Trophoblast cell (in vitro differentiated cells and primary cell): Measurements from ENCODE around the gene GALNT13.

Source experiments
- DNase-seq, 2 donors: peaks; one replicate each; pipeline ENCODE4 v3.0.0-alpha.2; 2016
- H2AFZ ChIP-seq: 2 replicates; pipeline ENCODE4 v1.6.1; 2013; ENCODE audit warnings: low read length, moderate library complexity, mild to moderate bottlenecking; ENCODE audit not compliant: insufficient read depth, poor library complexity
- H2AK5ac ChIP-seq: 2 replicates; pipeline ENCODE4 v1.6.1; 2013; ENCODE audit warnings: mild to moderate bottlenecking, low read length
- H2BK120ac ChIP-seq: 2 replicates; pipeline ENCODE4 v1.6.1; 2013; ENCODE audit warnings: low read length, mild to moderate bottlenecking, moderate library complexity; ENCODE audit not compliant: insufficient read depth, poor library complexity
- H2BK12ac ChIP-seq: 2 replicates; pipeline ENCODE4 v1.6.1; 2013; ENCODE audit warnings: mild to moderate bottlenecking, low read length, moderate library complexity
- H2BK5ac ChIP-seq: 2 replicates; pipeline ENCODE4 v1.6.1; 2013; ENCODE audit warnings: low read length, low read depth, moderate library complexity, mild to moderate bottlenecking; ENCODE audit not compliant: poor library complexity
- H3K14ac ChIP-seq: 2 replicates; pipeline ENCODE4 v1.6.1; 2013; ENCODE audit warnings: mild to moderate bottlenecking, low read length
- H3K18ac ChIP-seq: 2 replicates; pipeline ENCODE4 v1.6.1; 2013; ENCODE audit warnings: mild to moderate bottlenecking, low read length
- H3K23ac ChIP-seq: 2 replicates; pipeline ENCODE4 v1.6.1; 2013; ENCODE audit warnings: low read length
- H3K27ac ChIP-seq: 2 replicates; pipeline ENCODE4 v1.5.1; 2013; ENCODE audit warnings: low read depth, mild to moderate bottlenecking, inconsistent platforms, low read length, moderate library complexity
- H3K27me3 ChIP-seq: 2 replicates; pipeline ENCODE4 v1.6.1; 2013; ENCODE audit warnings: inconsistent platforms, mild to moderate bottlenecking, low read length, moderate library complexity; ENCODE audit not compliant: insufficient read depth
- H3K36me3 ChIP-seq, 2 experiments: 1 replicate in 1 of 2; 2 replicates in 1 of 2; pipeline ENCODE4 v1.6.1; 2013; ENCODE audit warnings: low read length in 2 of 2, mild to moderate bottlenecking in 2 of 2, moderate library complexity in 1 of 2; ENCODE audit not compliant: insufficient read depth in 2 of 2, control insufficient read depth in 1 of 2
- H3K4ac ChIP-seq: 2 replicates; pipeline ENCODE4 v1.6.1; 2013; ENCODE audit warnings: low read depth, mild to moderate bottlenecking, low read length, moderate library complexity
- H3K4me1 ChIP-seq, 2 experiments: 1 replicate in 1 of 2; 2 replicates in 1 of 2; pipeline ENCODE4 v1.6.1; 2013; ENCODE audit warnings: low read length in 2 of 2, mild to moderate bottlenecking in 2 of 2, moderate library complexity in 1 of 2; ENCODE audit not compliant: insufficient read depth in 2 of 2, control insufficient read depth in 1 of 2
- H3K4me2 ChIP-seq: 2 replicates; pipeline ENCODE4 v1.6.1; 2013; ENCODE audit warnings: inconsistent platforms, mild to moderate bottlenecking, low read length, moderate library complexity
- H3K4me3 ChIP-seq: 2 replicates; pipeline ENCODE4 v1.5.1; 2013; ENCODE audit warnings: mild to moderate bottlenecking, low read depth, low read length, inconsistent platforms
- H3K79me1 ChIP-seq: one replicate; pipeline ENCODE4 v1.6.1; 2013; ENCODE audit warnings: low read length
- H3K79me2 ChIP-seq: 2 replicates; pipeline ENCODE4 v1.6.1; 2013; ENCODE audit warnings: low read length, mild to moderate bottlenecking; ENCODE audit not compliant: control insufficient read depth, insufficient read depth, poor library complexity
- H3K9ac ChIP-seq: 2 replicates; pipeline ENCODE4 v1.6.1; 2013; ENCODE audit warnings: mild to moderate bottlenecking, low read length
- H3K9me3 ChIP-seq: 2 replicates; pipeline ENCODE4 v1.6.1; 2013; ENCODE audit warnings: low read depth, mild to moderate bottlenecking, control low read depth, inconsistent platforms, low read length; ENCODE audit not compliant: insufficient read depth
- H4K12ac ChIP-seq: 2 replicates; pipeline ENCODE4 v1.6.1; 2013; ENCODE audit warnings: low read depth, mild to moderate bottlenecking, low read length, moderate library complexity
- H4K8ac ChIP-seq: 2 replicates; pipeline ENCODE4 v1.6.1; 2013; ENCODE audit warnings: low read depth, mild to moderate bottlenecking, low read length, moderate library complexity
- H4K91ac ChIP-seq: one replicate; pipeline ENCODE4 v1.6.1; 2013; ENCODE audit warnings: low read depth, mild to moderate bottlenecking, low read length, moderate library complexity
- WGBS: extraction: QIAGEN DNeasy Blood & Tissue Kit; methylation state at CpG from one replicate; pipeline ENCODE4 v1.1.7; 2013; ENCODE audit warnings: missing lambda C conversion rate; ENCODE audit not compliant: insufficient read length, insufficient coverage; ENCODE audit errors: extremely low coverage; 5-methylcytosine and 5-hydroxymethylcytosine counted together

GALNT13 gene

DNA sequence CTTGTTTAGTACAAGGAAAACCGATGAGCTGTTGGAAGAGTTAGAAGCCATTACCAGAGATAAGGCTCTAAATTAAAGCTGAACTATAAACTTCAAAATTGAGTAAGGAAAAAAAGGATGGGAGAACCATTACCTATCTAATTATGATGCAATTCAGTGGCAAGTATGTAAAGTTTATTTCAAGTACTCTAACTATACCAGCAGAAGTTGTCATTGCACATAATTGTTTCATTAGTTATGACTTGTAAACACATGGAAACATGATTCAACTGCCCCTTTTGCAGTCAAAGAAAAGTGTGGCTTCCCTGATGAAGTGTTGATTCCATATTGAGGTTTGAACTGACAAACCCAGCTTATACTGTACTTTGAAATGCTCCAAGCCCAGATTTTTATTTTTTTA lies 502.7 kb downstream of the GALNT13 start:
- no CpG with 5 or more reads among the region's 1 CpG for WGBS
- H2AFZ ChIP-seq = no peak overlapping the region
- no peak overlapping the region for H3K14ac ChIP-seq
- no peaks in the 10 kb centered on the region for H3K79me1 ChIP-seq
- H3K23ac ChIP-seq = no peak overlapping the region
- no peak overlapping the region for H2BK5ac ChIP-seq
- H3K4me1 ChIP-seq = peaks cover 0 to 3% of the 10 kb centered on the region in 2 experiments
- no peak overlapping the region for H4K91ac ChIP-seq
- no peak for DNase-seq
- H2AK5ac ChIP-seq = no peak overlapping the region
- no peak overlapping the region for H3K4me2 ChIP-seq
- H2BK12ac ChIP-seq = no peak overlapping the region
- H2BK120ac ChIP-seq = no peak overlapping the region
- no peak overlapping the region for H3K18ac ChIP-seq
- H3K9me3 ChIP-seq = no peaks in the 10 kb centered on the region
- no peak overlapping the region for H4K8ac ChIP-seq
- no peak overlapping the region for H3K9ac ChIP-seq
- H3K27me3 ChIP-seq = no peaks in the 10 kb centered on the region
- no peaks in the 10 kb centered on the region for H3K36me3 ChIP-seq
- H3K4ac ChIP-seq = no peak overlapping the region
- H3K79me2 ChIP-seq = no peaks in the 10 kb centered on the region
- no peak overlapping the region for H3K4me3 ChIP-seq
- H4K12ac ChIP-seq = no peak overlapping the region
- H3K27ac ChIP-seq = no peak overlapping the region

DNA sequence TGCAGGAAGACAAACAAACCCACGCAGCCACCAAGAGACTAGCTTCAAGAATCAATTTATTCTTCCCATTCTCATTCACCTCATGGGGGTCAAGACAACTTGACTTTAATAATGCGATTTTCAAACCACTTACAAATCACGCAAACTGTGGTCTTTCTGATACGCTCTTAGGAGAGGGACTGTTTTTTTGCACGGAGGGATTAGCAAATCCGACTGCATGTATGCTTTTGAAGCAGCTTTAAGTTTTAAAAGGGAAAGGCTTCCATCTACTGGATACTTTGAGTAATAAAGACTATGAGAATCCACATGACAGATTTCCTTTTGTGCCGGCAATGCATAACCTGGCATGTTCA lies 503.8 kb downstream of the GALNT13 start:
- no peak overlapping the region for H3K4ac ChIP-seq
- H3K4me1 ChIP-seq = peaks cover 0 to 3% of the 10 kb centered on the region in 2 experiments
- no peak overlapping the region for H2BK5ac ChIP-seq
- H3K9me3 ChIP-seq = no peaks in the 10 kb centered on the region
- H2AFZ ChIP-seq = no peak overlapping the region
- no peak overlapping the region for H2BK120ac ChIP-seq
- H3K36me3 ChIP-seq = no peaks in the 10 kb centered on the region
- DNase-seq = peak in 1 of 2 donors; percentile 60
- H3K14ac ChIP-seq = no peak overlapping the region
- no peak overlapping the region for H3K9ac ChIP-seq
- no peak overlapping the region for H3K4me2 ChIP-seq
- no peak overlapping the region for H4K91ac ChIP-seq
- WGBS = no CpG with 5 or more reads among the region's 7 CpGs
- no peaks in the 10 kb centered on the region for H3K79me2 ChIP-seq
- H2AK5ac ChIP-seq = no peak overlapping the region
- H4K12ac ChIP-seq = no peak overlapping the region
- no peak overlapping the region for H3K4me3 ChIP-seq
- H3K23ac ChIP-seq = no peak overlapping the region
- H3K79me1 ChIP-seq = no peaks in the 10 kb centered on the region
- H3K27me3 ChIP-seq = no peaks in the 10 kb centered on the region
- no peak overlapping the region for H3K18ac ChIP-seq
- H4K8ac ChIP-seq = no peak overlapping the region
- H2BK12ac ChIP-seq = peak overlapping the region; percentile 58
- no peak overlapping the region for H3K27ac ChIP-seq

GRCh38 chr2:154381931-154382794 lies 510.4 kb downstream of the GALNT13 start:
- H3K9ac ChIP-seq = no peak overlapping the region
- H2AFZ ChIP-seq = no peak overlapping the region
- no peak overlapping the region for H3K4me3 ChIP-seq
- no peak overlapping the region for H4K12ac ChIP-seq
- H3K9me3 ChIP-seq = no peaks in the 10 kb centered on the region
- no peaks in the 10 kb centered on the region for H3K27me3 ChIP-seq
- H3K4me1 ChIP-seq = no peaks in the 10 kb centered on the region
- no peak overlapping the region for H4K8ac ChIP-seq
- no CpG with 5 or more reads among the region's 2 CpGs for WGBS
- no peak overlapping the region for H3K18ac ChIP-seq
- H2BK120ac ChIP-seq = no peak overlapping the region
- H2BK5ac ChIP-seq = no peak overlapping the region
- H3K79me2 ChIP-seq = no peaks in the 10 kb centered on the region
- H3K36me3 ChIP-seq = no peaks in the 10 kb centered on the region
- H2BK12ac ChIP-seq = no peak overlapping the region
- H3K14ac ChIP-seq = no peak overlapping the region
- H3K27ac ChIP-seq = no peak overlapping the region
- H4K91ac ChIP-seq = no peak overlapping the region
- H3K23ac ChIP-seq = no peak overlapping the region
- H3K4me2 ChIP-seq = no peak overlapping the region
- no peak for DNase-seq
- H3K79me1 ChIP-seq = no peaks in the 10 kb centered on the region
- H3K4ac ChIP-seq = no peak overlapping the region
- no peak overlapping the region for H2AK5ac ChIP-seq

DNA sequence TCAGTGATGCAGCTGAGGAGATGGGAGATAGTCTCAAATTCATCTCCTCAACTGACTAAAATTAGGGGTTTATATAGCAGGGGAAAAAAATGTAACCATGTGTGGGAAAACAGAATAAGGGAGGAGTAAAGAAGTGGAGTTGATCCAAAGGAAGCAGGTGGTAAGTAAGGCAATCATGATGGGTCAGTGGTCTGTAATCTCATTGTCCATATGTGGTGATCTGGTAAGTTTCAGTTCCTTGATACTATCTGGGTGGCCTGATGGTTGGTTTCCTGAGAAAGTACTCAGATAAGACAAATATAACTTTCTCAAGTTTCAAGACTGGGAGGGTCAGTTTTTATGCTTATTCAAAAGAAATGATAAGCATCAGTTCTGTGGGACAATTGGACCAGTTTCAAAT lies 514.5 kb downstream of the GALNT13 start:
- no peak overlapping the region for H4K8ac ChIP-seq
- no peaks in the 10 kb centered on the region for H3K36me3 ChIP-seq
- H3K14ac ChIP-seq = no peak overlapping the region
- no peak overlapping the region for H3K9ac ChIP-seq
- no peaks in the 10 kb centered on the region for H3K9me3 ChIP-seq
- no peak overlapping the region for H3K4me3 ChIP-seq
- H3K23ac ChIP-seq = no peak overlapping the region
- no peak overlapping the region for H3K4me2 ChIP-seq
- no peak for DNase-seq
- H2AK5ac ChIP-seq = no peak overlapping the region
- no peaks in the 10 kb centered on the region for H3K79me2 ChIP-seq
- no peak overlapping the region for H3K18ac ChIP-seq
- no peak overlapping the region for H2BK5ac ChIP-seq
- H3K79me1 ChIP-seq = no peaks in the 10 kb centered on the region
- no peak overlapping the region for H2BK12ac ChIP-seq
- no peaks in the 10 kb centered on the region for H3K27me3 ChIP-seq
- H2AFZ ChIP-seq = no peak overlapping the region
- no peak overlapping the region for H2BK120ac ChIP-seq
- H4K91ac ChIP-seq = no peak overlapping the region
- no peak overlapping the region for H3K27ac ChIP-seq
- no peak overlapping the region for H3K4ac ChIP-seq
- no peak overlapping the region for H4K12ac ChIP-seq
- H3K4me1 ChIP-seq = no peaks in the 10 kb centered on the region
